ENCODE results near the gene TMEM87B.
"Not testable (repeated sequence)": the region's sequence is repeated elsewhere in the genome, so short reads cannot be mapped to it uniquely, and the experiment has no call there.

The TMEM87B gene

DNA sequence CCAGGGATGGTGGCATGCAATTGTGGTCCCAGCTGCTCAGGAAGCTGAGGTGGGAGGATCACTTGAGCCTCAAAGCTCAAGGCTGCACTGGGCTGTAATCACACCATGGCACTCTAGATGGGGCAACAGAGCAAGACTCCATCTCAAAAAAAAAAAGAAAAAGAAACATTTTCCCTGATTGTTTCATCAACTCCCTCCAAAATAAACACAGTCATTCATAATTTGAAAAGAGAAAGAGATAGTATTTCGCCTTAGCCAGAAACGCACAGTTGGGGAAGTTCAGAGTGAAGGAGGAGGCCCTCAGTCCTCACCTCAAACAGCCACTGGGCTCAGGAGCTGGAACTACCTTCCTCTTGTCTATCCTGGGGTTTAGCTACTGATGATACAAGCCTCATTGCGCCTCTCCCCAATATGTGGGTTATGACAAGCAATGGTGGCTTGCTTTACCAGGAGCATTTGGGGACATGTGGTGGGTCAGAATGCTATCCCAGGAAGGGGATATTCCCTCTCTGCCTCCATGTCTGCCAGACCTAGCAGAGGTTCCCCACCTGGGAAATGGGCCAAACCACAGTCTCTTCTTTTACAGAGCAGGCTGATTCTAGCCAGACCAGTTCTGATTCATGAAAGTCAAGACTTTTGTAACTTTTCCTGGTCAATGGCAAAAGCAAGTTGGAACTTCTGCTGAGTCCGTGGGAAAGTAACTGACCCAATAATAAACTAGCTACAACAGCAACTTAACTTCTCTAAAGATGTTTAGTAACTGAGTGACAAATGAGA, 22.2 kb upstream of the TMEM87B start:
- DNase-seq (ENCODE audit: low read depth in 2 of 2), result peak; percentile 14 to 30

DNA sequence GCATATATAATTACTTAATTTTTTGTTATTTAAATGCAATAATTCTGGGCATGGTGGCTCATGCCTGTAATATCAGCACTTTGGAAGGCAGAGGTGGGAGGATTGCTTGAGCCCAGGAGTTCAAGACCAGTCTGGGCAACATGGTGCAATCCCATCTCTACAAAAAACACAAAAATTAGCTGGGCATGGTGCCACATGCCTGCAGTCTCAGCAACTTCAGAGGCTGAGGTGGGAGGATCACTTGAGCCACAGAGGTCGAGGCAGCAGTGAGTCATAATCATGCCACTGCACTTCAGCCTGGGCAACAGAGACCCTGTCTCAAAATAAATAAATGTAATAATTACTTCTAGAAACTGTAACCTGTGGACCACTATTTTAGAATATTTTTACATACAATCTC, 21.5 kb upstream of the TMEM87B start:
- DNase-seq (ENCODE audit: low read depth in 2 of 2), result no peak

DNA sequence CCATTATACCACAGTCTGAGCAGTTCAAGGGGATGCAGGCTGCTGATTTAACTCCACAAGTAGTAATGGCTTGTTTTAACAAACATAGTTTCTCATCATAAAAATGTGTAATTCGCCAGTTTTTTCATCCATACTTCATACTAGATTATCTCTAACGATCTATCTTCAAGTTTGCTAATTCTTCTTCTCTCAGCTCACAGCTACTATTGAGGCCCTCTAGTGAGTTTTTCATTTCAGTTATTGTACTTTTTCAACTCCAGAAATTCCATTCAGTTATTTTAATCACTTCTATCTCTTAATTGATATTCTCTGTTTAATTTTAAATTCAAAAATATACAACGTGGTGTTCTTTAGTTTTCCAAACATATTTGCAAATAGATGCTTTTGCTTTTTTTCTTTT, 20.1 kb upstream of the TMEM87B start:
- DNase-seq (ENCODE audit: low read depth in 2 of 2), result no peak

DNA sequence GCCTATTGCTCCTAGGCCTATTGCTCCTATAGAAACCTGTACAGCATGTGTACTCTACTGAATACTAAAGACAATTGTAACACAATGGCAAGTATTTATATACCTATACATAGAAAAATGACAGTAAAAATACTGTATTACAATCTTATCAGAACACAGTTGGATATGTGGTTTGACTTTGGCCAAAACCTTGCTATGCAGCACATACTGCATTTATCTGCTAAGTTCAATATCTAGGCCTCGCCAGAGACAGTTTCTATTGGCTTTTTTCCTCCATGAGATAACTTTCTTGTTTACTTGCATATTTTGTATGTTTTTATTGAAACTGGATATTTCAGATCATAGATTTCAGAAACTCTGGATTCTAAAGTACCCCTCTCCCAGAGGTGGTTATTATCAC, 19.3 kb upstream of the TMEM87B start:
- no peak for DNase-seq (ENCODE audit: low read depth in 2 of 2)

DNA sequence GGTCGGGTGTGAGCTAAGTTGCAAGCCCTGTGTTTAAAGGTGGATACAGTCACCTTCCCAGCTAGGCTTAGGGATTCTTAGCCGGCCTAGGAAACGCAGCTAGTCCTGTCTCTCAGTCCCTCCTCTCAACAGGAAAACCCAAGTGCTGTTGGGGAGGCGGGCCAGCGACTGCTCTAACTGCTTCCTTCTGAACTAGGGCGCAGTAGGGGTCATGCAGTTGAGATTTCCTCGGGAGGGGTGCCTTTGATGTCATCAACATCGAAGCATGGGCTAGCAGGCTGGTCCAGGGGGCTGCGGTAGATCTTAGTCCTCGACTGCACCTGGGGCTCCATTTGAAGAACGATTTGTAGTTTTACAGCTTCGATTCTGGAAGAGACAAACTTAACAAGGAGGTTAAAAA, 15.5 kb upstream of the TMEM87B start:
- DNase-seq (ENCODE audit: low read depth in 2 of 2), result not testable (repeated sequence)

DNA sequence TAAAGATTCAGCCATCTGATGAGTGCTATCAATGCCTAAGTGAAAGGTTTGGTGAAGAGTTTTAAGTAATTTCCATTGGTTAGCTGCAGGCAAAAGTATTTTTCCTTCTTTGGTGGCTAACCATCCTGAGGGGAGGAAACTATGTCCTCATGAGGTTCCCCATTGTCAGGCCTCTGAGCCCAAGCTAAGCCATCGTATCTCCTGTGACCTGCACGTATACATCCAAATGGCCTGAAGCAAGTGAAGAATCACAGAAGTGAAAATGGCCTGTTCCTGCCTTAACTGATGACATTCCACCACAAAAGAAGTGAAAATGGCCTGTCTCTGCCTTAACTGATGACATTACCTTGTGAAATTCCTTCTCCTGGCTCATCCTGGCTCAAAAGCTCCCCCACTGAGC, 15.0 kb upstream of the TMEM87B start:
- DNase-seq (ENCODE audit: low read depth in 2 of 2), result not testable (repeated sequence)

DNA sequence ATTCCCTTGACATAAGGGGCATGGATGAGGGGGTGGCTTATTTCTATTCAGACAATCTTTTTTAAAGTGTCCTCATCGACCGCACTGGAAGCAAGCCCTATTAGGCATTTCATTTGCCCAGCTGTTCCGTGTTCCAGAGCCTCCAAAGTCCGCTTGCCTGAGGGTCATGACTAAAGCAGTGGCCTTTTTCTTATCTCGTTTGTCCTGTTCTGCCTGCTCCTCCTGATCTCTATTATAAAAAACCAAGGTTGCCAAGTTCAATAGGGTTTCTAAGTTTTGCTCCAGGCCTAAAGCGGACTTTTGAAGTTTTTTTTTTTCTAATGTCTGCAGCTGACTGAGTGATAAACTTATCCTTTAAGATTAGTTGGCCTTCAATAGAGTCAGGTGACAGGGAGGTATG, 13.6 kb upstream of the TMEM87B start:
- not testable (repeated sequence) for DNase-seq (ENCODE audit: low read depth in 2 of 2)

DNA sequence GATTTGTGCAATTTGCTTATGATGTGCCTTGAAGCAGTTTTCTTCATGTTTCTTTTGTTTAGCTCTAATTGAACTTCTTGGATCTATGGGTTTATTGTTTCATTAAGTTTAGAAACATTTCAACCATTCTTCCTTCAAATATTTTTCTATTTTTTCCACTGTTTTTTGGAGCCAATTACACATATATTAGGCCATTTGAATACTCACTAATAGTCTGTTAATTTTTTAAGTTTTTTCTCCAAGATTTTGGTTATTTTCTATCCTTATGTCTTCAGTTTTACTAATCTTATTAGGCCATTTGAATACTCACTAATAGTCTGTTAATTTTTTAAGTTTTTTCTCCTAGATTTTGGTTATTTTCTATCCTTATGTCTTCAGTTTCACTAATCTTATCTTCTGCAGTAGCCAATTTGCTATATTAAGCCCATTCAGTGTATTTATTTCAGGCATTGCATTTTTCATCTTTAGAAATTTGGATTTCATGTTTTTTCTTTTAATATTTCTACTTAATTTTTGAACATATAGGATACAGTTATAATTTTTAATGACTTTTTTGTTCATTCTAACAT, 9.5 kb upstream of the TMEM87B start:
- no peak for DNase-seq (ENCODE audit: low read depth in 2 of 2)

DNA sequence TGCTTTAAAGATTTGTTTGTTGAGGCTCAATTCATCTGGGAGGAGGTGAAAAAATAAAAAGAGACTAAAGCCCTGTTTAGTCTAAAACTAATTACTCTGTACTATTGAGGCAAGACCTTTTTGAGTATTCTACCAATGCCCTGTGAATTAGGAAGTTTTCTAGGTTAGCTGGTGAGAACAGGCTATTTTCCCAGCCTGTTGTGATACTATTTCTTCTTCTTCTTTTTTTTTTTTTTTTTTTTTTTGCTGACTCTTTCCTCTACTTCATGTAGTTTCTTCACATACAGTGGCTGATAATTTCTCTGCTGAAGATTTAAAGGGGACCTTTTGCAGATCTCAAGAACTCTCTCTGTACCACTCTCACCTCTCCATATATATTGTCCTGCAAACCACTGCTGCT, 8.8 kb upstream of the TMEM87B start:
- no peak for DNase-seq (ENCODE audit: low read depth in 2 of 2)

DNA sequence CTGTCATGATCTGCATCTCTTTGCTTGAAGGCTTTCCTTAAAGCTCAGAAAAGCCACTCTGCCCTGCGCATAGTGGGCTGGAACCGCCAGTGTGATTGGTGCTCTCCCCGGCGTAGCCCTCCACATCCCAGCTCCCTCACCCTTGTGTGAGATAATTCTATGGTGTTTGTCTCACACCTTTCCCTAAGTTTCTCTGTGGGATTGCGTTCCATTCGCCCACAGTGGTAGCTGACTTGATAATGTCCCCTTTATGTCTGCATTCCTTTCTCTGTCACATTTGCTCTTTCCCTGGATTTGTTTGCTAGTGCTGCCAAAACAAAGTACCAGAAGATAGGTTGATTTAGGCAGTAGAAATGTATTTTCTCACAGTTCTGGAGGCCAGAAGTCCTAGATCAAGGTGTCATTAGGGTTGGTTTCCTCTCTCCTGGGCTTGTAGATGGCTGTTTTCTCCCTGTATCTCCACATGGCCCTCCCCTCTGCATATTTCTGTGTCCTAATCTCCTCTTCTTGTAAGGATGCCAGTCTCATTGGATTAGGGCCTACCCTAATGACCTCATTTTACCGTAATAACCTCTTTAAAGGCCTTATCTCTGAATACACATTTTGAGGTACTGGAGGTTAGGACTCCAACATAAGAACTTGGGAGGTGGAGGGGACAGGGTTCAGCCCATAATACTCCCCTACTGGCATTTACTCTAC, 7.4 kb upstream of the TMEM87B start:
- DNase-seq (ENCODE audit: low read depth in 2 of 2), result no peak

DNA sequence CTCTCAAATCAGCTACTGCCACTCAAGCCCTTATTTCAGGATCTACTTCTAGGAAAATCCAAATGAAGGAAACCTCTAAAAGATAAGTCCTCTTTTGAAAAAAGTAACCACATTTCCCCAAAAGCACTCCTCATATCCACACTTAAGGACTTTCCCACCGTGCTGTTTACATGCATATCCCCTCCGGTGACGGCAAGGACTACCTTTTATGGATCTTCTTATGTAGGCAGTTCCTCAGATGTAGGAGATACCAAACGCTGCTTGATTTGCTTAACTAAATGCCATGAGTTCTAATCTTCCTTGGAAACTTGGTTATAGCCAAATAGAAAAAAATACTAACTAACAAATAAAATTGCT, 6.9 kb upstream of the TMEM87B start:
- DNase-seq (ENCODE audit: low read depth in 2 of 2), result no peak

DNA sequence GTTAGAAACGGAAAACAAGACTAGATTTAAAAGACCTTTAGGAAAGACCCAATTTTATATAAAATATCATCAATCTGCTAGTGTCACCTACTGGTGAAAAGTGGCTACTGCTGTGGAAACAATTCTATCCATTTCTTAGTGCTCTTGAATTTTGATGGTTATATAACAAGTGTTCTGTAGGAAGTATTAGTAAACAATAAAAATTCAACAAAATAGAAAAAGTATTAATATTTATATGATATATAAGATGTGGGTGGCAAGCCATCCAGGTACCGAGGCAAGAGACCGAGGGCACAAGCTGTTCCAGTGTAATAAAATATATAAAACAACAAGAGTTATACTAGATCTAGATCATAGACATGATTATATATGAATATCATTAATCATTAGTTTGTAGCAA, 6.2 kb upstream of the TMEM87B start:
- DNase-seq (ENCODE audit: low read depth in 2 of 2), result no peak

DNA sequence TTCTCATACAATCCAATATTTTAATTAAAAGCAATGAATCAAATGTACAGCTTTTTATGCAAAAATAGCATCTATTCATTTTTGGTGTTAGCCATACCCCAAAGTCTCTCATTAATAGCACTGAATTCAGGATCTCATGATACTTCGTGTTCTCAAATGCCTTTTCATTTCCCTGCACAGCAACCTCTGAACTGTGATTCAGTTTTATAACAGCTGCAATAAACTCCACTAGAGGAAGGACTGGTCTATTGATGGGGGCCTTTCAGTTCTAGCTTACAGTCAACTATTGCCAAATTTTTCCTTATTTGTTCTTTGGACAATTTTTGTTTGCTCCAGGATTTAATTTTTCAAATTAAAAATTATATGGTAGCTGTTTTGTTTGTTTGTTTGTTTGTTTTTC, 4.8 kb upstream of the TMEM87B start:
- DNase-seq (ENCODE audit: low read depth in 2 of 2), result no peak

DNA sequence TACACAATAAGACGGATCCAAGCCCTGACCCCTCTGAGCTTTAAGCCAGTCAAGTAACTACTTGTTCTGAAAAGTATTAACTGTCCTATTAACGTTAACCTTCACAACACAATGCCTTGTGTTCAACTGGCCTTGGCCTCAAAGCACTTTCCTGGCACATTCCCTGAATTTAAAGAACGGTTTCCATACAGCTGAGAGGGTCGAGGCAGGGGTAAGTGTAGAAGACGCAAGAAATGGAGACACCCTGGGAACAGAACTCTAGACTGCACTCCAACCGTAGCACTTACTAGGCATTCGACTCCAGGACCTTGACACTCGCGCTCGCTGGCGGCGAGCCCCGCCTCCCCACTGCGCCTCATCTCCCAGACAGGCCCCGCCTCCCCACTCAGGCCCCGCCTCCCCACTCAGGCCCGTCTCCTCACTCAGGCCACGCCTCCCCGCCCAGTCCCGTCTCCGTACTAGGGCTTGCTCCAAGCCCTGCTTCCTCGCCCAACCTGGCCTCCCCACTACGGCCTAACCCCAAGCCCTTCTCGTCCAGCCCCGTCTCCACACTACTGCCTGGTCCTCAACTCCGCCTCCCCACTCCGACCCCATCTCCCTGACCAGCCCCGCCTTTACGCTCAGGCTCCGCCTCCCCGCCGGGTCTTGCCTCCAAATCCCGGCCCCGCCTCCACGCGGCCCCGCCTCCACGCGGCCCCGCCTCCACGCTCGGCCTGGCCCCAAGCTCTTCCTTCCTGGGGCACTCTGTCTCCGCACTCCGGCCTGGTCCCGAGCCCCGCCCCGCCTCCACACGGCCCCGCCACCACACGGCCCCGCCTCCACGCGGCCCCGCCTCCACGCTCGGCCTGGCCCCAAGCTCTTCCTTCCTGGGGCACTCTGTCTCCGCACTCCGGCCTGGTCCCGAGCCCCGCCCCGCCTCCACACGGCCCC, 887 bp upstream of the TMEM87B start:
- peak; percentile 89 to 90 for DNase-seq (ENCODE audit: low read depth in 2 of 2)

DNA sequence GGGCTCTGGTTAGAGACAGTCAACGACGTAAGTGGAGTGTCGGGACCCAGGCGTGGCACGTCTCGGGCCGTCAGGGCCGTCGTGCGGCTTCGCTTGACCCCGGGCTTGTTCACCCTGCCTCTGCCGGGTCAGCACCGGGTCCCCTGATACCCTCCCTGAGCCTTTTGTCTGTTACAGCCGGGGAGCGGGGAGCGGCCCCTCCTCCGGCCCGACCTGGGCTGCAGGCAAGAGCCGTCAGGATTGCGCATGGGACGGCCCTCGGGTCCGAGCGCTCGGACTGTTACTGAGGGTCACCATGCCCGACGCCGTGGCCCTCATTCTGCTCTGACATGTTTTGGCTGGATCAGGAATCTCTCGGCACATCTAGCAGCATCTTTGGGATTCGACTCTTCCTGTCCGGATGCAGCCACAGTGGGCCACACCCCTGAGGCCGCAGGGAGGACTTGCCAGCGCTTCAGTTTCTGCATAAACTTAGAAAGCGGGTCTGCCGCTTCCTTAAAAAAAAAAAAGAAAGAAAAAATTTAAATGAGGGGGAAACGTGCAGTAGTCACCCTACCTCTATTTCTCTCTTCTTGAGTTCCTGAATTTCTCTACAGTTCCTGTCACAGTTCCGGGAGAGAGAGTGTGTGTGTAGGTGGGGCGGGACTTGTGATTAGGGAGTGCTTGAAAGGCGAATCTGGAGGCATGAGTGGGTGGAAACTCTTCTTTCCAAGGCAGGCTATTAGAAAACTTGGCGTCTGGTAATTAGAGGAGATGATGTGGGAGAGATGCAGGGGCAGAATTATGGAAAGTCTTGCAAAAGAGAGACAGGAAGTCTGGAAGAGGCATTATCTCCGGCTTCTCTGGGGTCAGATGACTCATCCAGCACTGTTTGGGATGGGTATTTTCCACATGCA, 909 bp downstream of the TMEM87B start:
- peak; percentile 81 to 82 for DNase-seq (ENCODE audit: low read depth in 2 of 2)

DNA sequence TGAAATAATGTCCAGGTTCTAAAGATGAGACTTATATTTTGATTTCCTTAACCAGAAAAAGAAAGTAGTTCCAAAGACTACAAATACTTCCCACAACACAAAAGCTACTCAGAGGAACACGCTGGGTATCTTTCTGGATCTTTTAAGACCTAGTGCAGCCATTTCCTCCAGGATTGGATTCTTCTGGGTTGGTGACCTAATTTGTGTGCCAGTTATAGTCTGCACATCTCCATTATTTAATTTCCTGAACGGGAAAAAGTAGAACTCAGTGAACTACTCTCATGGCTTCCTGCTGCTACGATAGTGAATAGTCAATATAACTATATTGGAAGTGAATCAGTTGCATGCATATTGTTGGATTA, 1.5 kb downstream of the TMEM87B start:
- no peak for DNase-seq (ENCODE audit: low read depth in 2 of 2)

DNA sequence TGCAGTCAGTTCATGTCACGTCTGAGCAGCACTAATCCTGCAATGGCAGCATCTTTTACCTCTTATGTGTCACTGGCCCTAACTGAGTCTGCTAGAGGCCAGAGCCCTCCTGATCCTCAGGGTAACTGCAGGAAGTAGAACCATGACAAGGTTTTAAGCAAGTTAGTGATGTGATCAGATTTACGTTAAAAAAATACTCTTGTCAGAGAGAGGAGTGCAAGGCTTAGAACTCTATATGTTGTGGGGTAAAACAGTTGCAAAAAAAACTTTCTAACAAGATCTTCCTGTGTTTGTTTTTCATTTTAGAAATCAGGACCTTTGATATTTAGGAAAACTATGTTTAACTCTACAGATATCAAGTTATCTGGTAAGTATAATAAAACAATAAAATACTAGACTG, 4.6 kb downstream of the TMEM87B start:
- DNase-seq (ENCODE audit: low read depth in 2 of 2), result no peak

DNA sequence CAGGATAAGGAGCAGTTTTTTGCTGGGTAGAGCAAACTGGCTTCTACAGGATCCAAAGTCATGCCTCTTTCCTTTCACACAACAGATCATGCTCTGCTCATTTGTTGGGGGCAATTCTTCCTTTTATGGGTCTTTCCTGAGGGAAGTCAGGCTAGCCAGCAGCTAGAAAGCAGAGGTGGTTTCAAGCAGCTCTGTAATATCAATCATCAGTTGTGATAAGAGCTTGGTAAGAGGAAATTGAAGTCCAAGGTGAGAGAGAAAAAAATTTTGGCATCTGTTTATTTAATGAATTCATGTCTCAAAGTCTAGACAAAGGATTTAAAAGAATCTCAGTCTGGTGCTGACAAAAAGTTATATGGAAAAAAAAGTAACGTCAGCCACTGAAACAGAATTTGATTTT, 6.2 kb downstream of the TMEM87B start:
- DNase-seq (ENCODE audit: low read depth in 2 of 2), result no peak

DNA sequence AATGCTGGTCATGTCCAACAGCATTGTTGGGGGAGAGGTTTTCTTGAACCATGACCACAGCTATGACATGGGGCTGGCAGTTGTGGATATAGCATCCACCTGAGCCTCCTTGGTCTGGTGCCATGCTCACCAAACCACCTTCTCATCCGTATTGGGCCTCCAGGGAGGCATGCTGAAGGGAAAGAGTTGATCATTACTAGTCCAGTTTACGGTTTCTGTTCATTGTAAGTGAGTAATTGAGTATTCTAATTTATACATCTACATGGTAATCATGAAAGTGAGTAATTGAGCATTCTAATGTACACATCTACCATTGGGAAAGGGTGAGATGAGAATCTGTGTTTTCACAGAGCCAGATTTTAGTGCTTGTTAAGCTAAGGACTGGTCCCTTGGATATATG, 6.8 kb downstream of the TMEM87B start:
- no peak for DNase-seq (ENCODE audit: low read depth in 2 of 2)

DNA sequence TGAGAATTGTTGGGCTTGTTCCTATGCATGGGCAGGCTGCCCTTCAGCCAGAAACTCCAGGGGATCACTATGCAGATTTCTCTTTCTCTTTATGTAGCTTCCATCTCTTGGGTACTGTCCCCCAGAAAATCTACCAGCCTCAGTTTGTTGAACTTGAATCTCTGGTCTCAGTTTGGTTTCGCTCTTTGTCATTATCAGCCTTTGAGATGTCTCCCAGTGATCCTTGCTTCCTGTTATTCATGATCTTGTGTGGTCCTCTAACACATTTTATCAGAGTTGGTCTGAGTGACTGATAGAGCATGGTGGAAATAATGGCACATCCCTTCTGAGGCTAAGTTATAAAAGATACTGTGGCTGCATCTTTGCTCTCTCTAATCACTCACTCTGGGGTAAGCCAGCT, 7.8 kb downstream of the TMEM87B start:
- DNase-seq (ENCODE audit: low read depth in 2 of 2), result no peak

DNA sequence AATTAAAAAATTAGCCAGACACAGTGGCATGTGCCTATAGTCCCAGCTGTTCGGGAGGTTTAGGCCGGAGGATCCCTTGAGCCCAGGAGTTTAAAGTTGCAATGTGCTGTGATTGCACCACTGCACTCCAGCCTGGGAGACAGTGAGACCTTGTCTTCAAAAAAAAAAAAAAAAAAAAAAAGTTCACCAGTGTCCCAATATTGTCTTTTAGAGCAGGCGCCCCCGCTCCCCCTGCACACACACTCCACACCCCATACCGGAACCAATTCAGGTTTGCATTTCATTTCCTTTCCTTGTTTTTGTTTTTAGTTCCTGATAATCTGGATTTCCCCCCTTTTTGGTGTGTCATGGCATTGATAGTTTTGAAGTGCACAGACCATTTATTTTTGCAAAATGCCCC, 10.4 kb downstream of the TMEM87B start:
- no peak for DNase-seq (ENCODE audit: low read depth in 2 of 2)

All from fibroblast of skin of left biceps (primary cell).